KG1 (cell line): ENCODE measurements around the gene VWA2.

Experiments
- DNase-seq: peaks from one replicate; lab custom pipeline; 2025; lab: John Stamatoyannopoulos, UW

VWA2 gene

GRCh38 chr10:114239117-114239993 lies at the start of gene VWA2:
TSS of gene VWA2 (plus strand) at chr10:114239254. CDS start at chr10:114248714, 9,460 bp downstream.
- DNase-seq = no peak

GRCh38 chr10:114189700-114190099 lies 49.4 kb upstream of the VWA2 start:
- no peak for DNase-seq

GRCh38 chr10:114195079-114195478 lies 44.0 kb upstream of the VWA2 start:
- no peak for DNase-seq

GRCh38 chr10:114199239-114199638 lies 39.8 kb upstream of the VWA2 start:
- no peak for DNase-seq

- DNase-seq = no peak
Measured at GRCh38 chr10:114202812-114203211, 36.2 kb upstream of the VWA2 start.

GRCh38 chr10:114206902-114207301 lies 32.2 kb upstream of the VWA2 start:
- DNase-seq = no peak

GRCh38 chr10:114207349-114207748 lies 31.7 kb upstream of the VWA2 start:
- no peak for DNase-seq

- DNase-seq = no peak
Measured at GRCh38 chr10:114208351-114208750, 30.7 kb upstream of the VWA2 start.

GRCh38 chr10:114212153-114212552 lies 26.9 kb upstream of the VWA2 start:
- no peak for DNase-seq

- DNase-seq = no peak
Measured at GRCh38 chr10:114215033-114215432, 24.0 kb upstream of the VWA2 start.

- no peak for DNase-seq
Measured at GRCh38 chr10:114220281-114220680, 18.8 kb upstream of the VWA2 start.

- no peak for DNase-seq
Measured at GRCh38 chr10:114221235-114221634, 17.8 kb upstream of the VWA2 start.

- no peak for DNase-seq
Measured at GRCh38 chr10:114223066-114223465, 16.0 kb upstream of the VWA2 start.

GRCh38 chr10:114228156-114228555 lies 10.9 kb upstream of the VWA2 start:
- DNase-seq = no peak

GRCh38 chr10:114232561-114233176 lies 6.4 kb upstream of the VWA2 start:
- DNase-seq = no peak

GRCh38 chr10:114233482-114233881 lies 5.6 kb upstream of the VWA2 start:
- no peak for DNase-seq

- no peak for DNase-seq
Measured at GRCh38 chr10:114234132-114234531, 4.9 kb upstream of the VWA2 start.

GRCh38 chr10:114239994-114240345 lies 916 bp downstream of the VWA2 start:
- DNase-seq = no peak

GRCh38 chr10:114242235-114242634 lies 3.2 kb downstream of the VWA2 start:
- DNase-seq = no peak

GRCh38 chr10:114243661-114244060 lies 4.6 kb downstream of the VWA2 start:
- DNase-seq = no peak

- no peak for DNase-seq
Measured at GRCh38 chr10:114244126-114244525, 5.1 kb downstream of the VWA2 start.

GRCh38 chr10:114245121-114245791 lies 6.2 kb downstream of the VWA2 start:
- no peak for DNase-seq

GRCh38 chr10:114246679-114247305 lies 7.7 kb downstream of the VWA2 start:
- DNase-seq = no peak
